SJCRH30 (cell line): ENCODE data around the gene JAG1. TPM values are rescaled to one million over a fixed set of nuclear protein-coding genes. Genes with fewer than 3 reads are reported as not detected.

Experiments
- DNase-seq, 2 experiments: peaks; one replicate each; pipeline ENCODE4 v3.0.0-alpha.2; 2015 to 2020
- H3K27ac ChIP-seq: fragments of 250-450 bp; sonication (Bioruptor Pico); 2 replicates; pipeline ENCODE4 v1.5.1; 2020; ENCODE audit warnings: mild to moderate bottlenecking, moderate library complexity
- H3K27me3 ChIP-seq: fragments of 250-450 bp; sonication (Bioruptor Pico); 2 replicates; pipeline ENCODE4 v1.5.1; 2020; ENCODE audit warnings: mild to moderate bottlenecking, moderate library complexity
- H3K36me3 ChIP-seq: fragments of 250-450 bp; sonication (Bioruptor Pico); 2 replicates; pipeline ENCODE4 v1.5.1; 2020; ENCODE audit warnings: mild to moderate bottlenecking, moderate library complexity
- H3K4me1 ChIP-seq: fragments of 250-450 bp; sonication (Bioruptor Pico); 2 replicates; pipeline ENCODE4 v1.5.1; 2020; ENCODE audit warnings: mild to moderate bottlenecking, moderate library complexity
- H3K4me3 ChIP-seq: fragments of 250-450 bp; sonication (Bioruptor Pico); 2 replicates; pipeline ENCODE4 v1.5.1; 2020; ENCODE audit warnings: mild to moderate bottlenecking, moderate library complexity
- H3K9me3 ChIP-seq: fragments of 250-450 bp; sonication (Bioruptor Pico); replicated peaks from 2 replicates; pipeline ENCODE4 v1.5.1; 2020; ENCODE audit warnings: mild to moderate bottlenecking, moderate library complexity
- total RNA-seq: library from RNA; depleted of rRNA; stranded (reverse); fragments of >200 nt; shearing (Covaris generic); gene quantifications from 2 replicates; pipeline ENCODE4 v1.2.3, GENCODE V29; 2014

The JAG1 gene
- total RNA-seq, 1 experiment from 2014 or later = 8.8 TPM

GRCh38 chr20:10708351-10709185 lies 34.8 kb upstream of the JAG1 start:
- Histone ChIP-seq H3K27ac (no peak overlapping the region), H3K9me3 (no peaks in the 10 kb centered on the region)
- DNase-seq = no peak

GRCh38 chr20:10707791-10708190 lies 34.0 kb upstream of the JAG1 start:
- no peaks in the 10 kb centered on the region for H3K4me1 ChIP-seq
- H3K4me3 ChIP-seq = no peak overlapping the region

More at GRCh38 chr20:10708351-10709185, 34.8 kb upstream of the JAG1 start:
- H3K4me1 ChIP-seq = no peaks in the 10 kb centered on the region
- H3K4me3 ChIP-seq = no peak overlapping the region
- H3K36me3 ChIP-seq = no peaks in the 10 kb centered on the region
- H3K27me3 ChIP-seq = no peaks in the 10 kb centered on the region

GRCh38 chr20:10707068-10707467 lies 33.3 kb upstream of the JAG1 start:
- H3K27me3 ChIP-seq = no peaks in the 10 kb centered on the region
- no peaks in the 10 kb centered on the region for H3K4me1 ChIP-seq
- no peak for DNase-seq
- H3K9me3 ChIP-seq = no peaks in the 10 kb centered on the region
- no peak overlapping the region for H3K4me3 ChIP-seq
- no peak overlapping the region for H3K27ac ChIP-seq
- no peaks in the 10 kb centered on the region for H3K36me3 ChIP-seq

More at GRCh38 chr20:10707791-10708190, 34.0 kb upstream of the JAG1 start:
- H3K27ac ChIP-seq = no peak overlapping the region
- H3K36me3 ChIP-seq = no peaks in the 10 kb centered on the region
- H3K9me3 ChIP-seq = no peaks in the 10 kb centered on the region
- no peaks in the 10 kb centered on the region for H3K27me3 ChIP-seq
- no peak for DNase-seq

- no peaks in the 10 kb centered on the region for H3K9me3 ChIP-seq
- H3K4me1 ChIP-seq = no peaks in the 10 kb centered on the region
- H3K4me3 ChIP-seq = no peak overlapping the region
- no peaks in the 10 kb centered on the region for H3K36me3 ChIP-seq
- DNase-seq = no peak
- no peaks in the 10 kb centered on the region for H3K27me3 ChIP-seq
- no peak overlapping the region for H3K27ac ChIP-seq
Observed at GRCh38 chr20:10706460-10706811, 32.6 kb upstream of the JAG1 start.

GRCh38 chr20:10705801-10706459 lies 32.1 kb upstream of the JAG1 start:
- Histone ChIP-seq H3K4me3 (no peak overlapping the region), H3K9me3 (no peaks in the 10 kb centered on the region), H3K27ac (no peak overlapping the region), H3K36me3 (no peaks in the 10 kb centered on the region), H3K27me3 (no peaks in the 10 kb centered on the region), H3K4me1 (no peaks in the 10 kb centered on the region)
- no peak for DNase-seq

- H3K4me3 ChIP-seq = no peak overlapping the region
- no peak for DNase-seq
- H3K9me3 ChIP-seq = no peaks in the 10 kb centered on the region
- H3K36me3 ChIP-seq = no peaks in the 10 kb centered on the region
- H3K4me1 ChIP-seq = no peaks in the 10 kb centered on the region
- no peaks in the 10 kb centered on the region for H3K27me3 ChIP-seq
- no peak overlapping the region for H3K27ac ChIP-seq
Observed at GRCh38 chr20:10701607-10702006, 27.8 kb upstream of the JAG1 start.

GRCh38 chr20:10699941-10700340 lies 26.1 kb upstream of the JAG1 start:
- H3K4me3 ChIP-seq = no peak overlapping the region
- no peaks in the 10 kb centered on the region for H3K27me3 ChIP-seq
- no peak for DNase-seq
- H3K4me1 ChIP-seq = no peaks in the 10 kb centered on the region
- H3K27ac ChIP-seq = no peak overlapping the region
- no peaks in the 10 kb centered on the region for H3K9me3 ChIP-seq
- no peaks in the 10 kb centered on the region for H3K36me3 ChIP-seq

- no peaks in the 10 kb centered on the region for H3K36me3 ChIP-seq
- H3K27ac ChIP-seq = no peak overlapping the region
- DNase-seq = no peak
- H3K4me3 ChIP-seq = no peak overlapping the region
- no peaks in the 10 kb centered on the region for H3K9me3 ChIP-seq
- no peaks in the 10 kb centered on the region for H3K4me1 ChIP-seq
- no peaks in the 10 kb centered on the region for H3K27me3 ChIP-seq
Observed at GRCh38 chr20:10699489-10699888, 25.7 kb upstream of the JAG1 start.

GRCh38 chr20:10696650-10697049 lies 22.9 kb upstream of the JAG1 start:
- Histone ChIP-seq H3K27me3 (no peaks in the 10 kb centered on the region), H3K4me3 (no peak overlapping the region), H3K27ac (no peak overlapping the region), H3K36me3 (no peaks in the 10 kb centered on the region), H3K4me1 (no peaks in the 10 kb centered on the region), H3K9me3 (no peaks in the 10 kb centered on the region)
- DNase-seq = peak; percentile 11 to 28

- Histone ChIP-seq H3K36me3 (no peaks in the 10 kb centered on the region), H3K4me3 (no peak overlapping the region), H3K4me1 (0 out of 2 replicates have a peak, but pooled peaks cover 2% of the 10 kb centered on the region), H3K27me3 (0 out of 2 replicates have a peak, but pooled peaks cover 4% of the 10 kb centered on the region), H3K9me3 (no peaks in the 10 kb centered on the region), H3K27ac (no peak overlapping the region)
- DNase-seq = no peak
Observed at GRCh38 chr20:10689385-10689784, 15.6 kb upstream of the JAG1 start.

- no peaks in the 10 kb centered on the region; the same call in 1 of the 2 replicates for H3K9me3 ChIP-seq
- DNase-seq = no peak
- 0 out of 2 replicates have a peak, but pooled peaks cover 8% of the 10 kb centered on the region for H3K27me3 ChIP-seq
- 0 out of 2 replicates have a peak, but pooled peaks cover 2% of the 10 kb centered on the region for H3K4me1 ChIP-seq
- H3K4me3 ChIP-seq = no peak overlapping the region
- no peaks in the 10 kb centered on the region for H3K36me3 ChIP-seq
- no peak overlapping the region for H3K27ac ChIP-seq
Observed at GRCh38 chr20:10687895-10688294, 14.1 kb upstream of the JAG1 start.

- H3K27ac ChIP-seq = no peak overlapping the region
- no peaks in the 10 kb centered on the region for H3K36me3 ChIP-seq
- H3K9me3 ChIP-seq = no peaks in the 10 kb centered on the region; the same call in 1 of the 2 replicates
- DNase-seq = peak in 1 of 2 experiments; percentile 47
- 0 out of 2 replicates have a peak, but pooled peaks cover 2% of the 10 kb centered on the region for H3K4me1 ChIP-seq
- no peak overlapping the region for H3K4me3 ChIP-seq
- H3K27me3 ChIP-seq = 0 out of 2 replicates have a peak, but pooled peaks cover 8% of the 10 kb centered on the region
Observed at GRCh38 chr20:10686356-10687133, 12.7 kb upstream of the JAG1 start.

- Histone ChIP-seq H3K4me3 (no peak overlapping the region), H3K27me3 (0 out of 2 replicates have a peak, but pooled peaks cover 8% of the 10 kb centered on the region), H3K9me3 (no peaks in the 10 kb centered on the region; the same call in 1 of the 2 replicates), H3K36me3 (no peaks in the 10 kb centered on the region), H3K4me1 (0 out of 2 replicates have a peak, but pooled peaks cover 2% of the 10 kb centered on the region), H3K27ac (no peak overlapping the region)
- DNase-seq = no peak
Observed at GRCh38 chr20:10683537-10683936, 9.7 kb upstream of the JAG1 start.

- Histone ChIP-seq H3K4me3 (no peak overlapping the region), H3K4me1 (0 out of 2 replicates have a peak, but pooled peaks cover 3% of the 10 kb centered on the region), H3K27me3 (0 out of 2 replicates have a peak, but pooled peaks cover 8% of the 10 kb centered on the region), H3K36me3 (no peaks in the 10 kb centered on the region), H3K27ac (no peak overlapping the region), H3K9me3 (no peaks in the 10 kb centered on the region; the same call in 1 of the 2 replicates)
- no peak for DNase-seq
Observed at GRCh38 chr20:10682939-10683338, 9.1 kb upstream of the JAG1 start.
